OCI-LY7 (cell line): ENCODE data around the gene TMEM209. TPM values are rescaled to one million over a fixed set of nuclear protein-coding genes. Genes with fewer than 3 reads are reported as not detected.

Source experiments
- BruUV-seq: library from RNA; stranded (reverse); fragments of 400-500 nt; replicated peaks from 2 replicates; lab custom pipeline; 2021; lab: Mats Ljungman, UMichigan
- CTCF ChIA-PET: fragments of 300-600 bp; sonication (Branson Sonifier 250); formaldehyde crosslinking; loops from one replicate; lab custom pipeline; 2022; ENCODE audit warnings: antibody characterized with exemption; ENCODE audit not compliant: unreplicated experiment; lab: Charles Lee
- POLR2A ChIA-PET: fragments of 300-600 bp; sonication (Branson Sonifier 250); formaldehyde crosslinking; loops from one replicate; lab custom pipeline; 2022; ENCODE audit warnings: antibody characterized with exemption; lab: Charles Lee
- DNase-seq: peaks from one replicate; pipeline ENCODE4 v3.0.0-alpha.2; 2015; ENCODE audit warnings: low spot score
- H2AFZ ChIP-seq: fragments of 200-600 bp; sonication (generic), shearing (Covaris generic); 2 replicates; pipeline ENCODE4 v1.6.1; 2014; ENCODE audit warnings: mild to moderate bottlenecking, antibody characterized with exemption, low read length, moderate library complexity
- H3K27ac ChIP-seq: fragments of 200-600 bp; sonication (generic); 2 replicates; pipeline ENCODE4 v1.5.1; 2014; ENCODE audit warnings: mixed run types, low read depth, mild to moderate bottlenecking, moderate library complexity, low read length, inconsistent platforms; ENCODE audit not compliant: poor library complexity, severe bottlenecking
- H3K36me3 ChIP-seq: fragments of 200-600 bp; sonication (generic); 2 replicates; pipeline ENCODE4 v1.6.1; 2014; ENCODE audit warnings: mild to moderate bottlenecking, antibody characterized with exemption, low read length, moderate library complexity, mixed read lengths; ENCODE audit not compliant: insufficient read depth
- H3K4me1 ChIP-seq: fragments of 200-600 bp; sonication (generic); 2 replicates; pipeline ENCODE4 v1.5.1; 2014; ENCODE audit warnings: mild to moderate bottlenecking, low read length; ENCODE audit not compliant: insufficient read depth, poor library complexity, severe bottlenecking
- H3K4me2 ChIP-seq: fragments of 200-600 bp; sonication (generic); 2 replicates; pipeline ENCODE4 v1.6.1; 2014; ENCODE audit warnings: mild to moderate bottlenecking, low read length
- H3K4me3 ChIP-seq: fragments of 200-600 bp; sonication (generic); 2 replicates; pipeline ENCODE4 v1.5.1; 2014; ENCODE audit warnings: mild to moderate bottlenecking, low read depth, low read length; ENCODE audit not compliant: poor library complexity, severe bottlenecking
- H3K79me2 ChIP-seq: fragments of 200-600 bp; sonication (generic); 2 replicates; pipeline ENCODE4 v1.6.1; 2016; ENCODE audit warnings: low read depth, mild to moderate bottlenecking, low read length, moderate library complexity, mixed read lengths; ENCODE audit not compliant: insufficient read depth
- H3K9me2 ChIP-seq: fragments of 200-600 bp; sonication (generic); 2 replicates; pipeline ENCODE4 v1.6.1; 2016; ENCODE audit warnings: mild to moderate bottlenecking, low read length, mixed read lengths; ENCODE audit not compliant: insufficient read depth
- H3K9me3 ChIP-seq: fragments of 200-600 bp; sonication (generic); 2 replicates; pipeline ENCODE4 v1.6.1; 2014; ENCODE audit warnings: mild to moderate bottlenecking, mixed run types, low read length, mixed read lengths
- H4K20me1 ChIP-seq: fragments of 200-600 bp; sonication (generic); 2 replicates; pipeline ENCODE4 v1.6.1; 2014; ENCODE audit warnings: mild to moderate bottlenecking, antibody characterized with exemption, low read length, moderate library complexity, mixed read lengths; ENCODE audit not compliant: insufficient read depth
- CTCF ChIP-seq: fragments of 200-600 bp; sonication (generic); conservative IDR thresholded peaks from 2 replicates; pipeline ENCODE4 v1.5.1; 2014; ENCODE audit warnings: mild to moderate bottlenecking, antibody characterized with exemption, low read length, moderate library complexity, mixed read lengths
- EZH2phosphoT487 ChIP-seq: fragments of 200-600 bp; sonication (generic); IDR thresholded peaks from 2 replicates; pipeline ENCODE4 v1.6.1; 2018; ENCODE audit warnings: low read depth, borderline replicate concordance, mild to moderate bottlenecking, mixed run types, antibody characterized with exemption, low read length, moderate library complexity, mixed read lengths
- intact Hi-C: fragments of 100-400 bp; cut with micrococcal nuclease; formaldehyde crosslinking; loops from one replicate; pipeline ENCODE4 v1.10.0; 2022; ENCODE audit not compliant: unreplicated experiment
- total RNA-seq, 2 experiments: library from RNA; depleted of rRNA in 1 of 2; stranded (reverse); fragments of >200 nt in 1 of 2; shearing (Covaris generic) in 1 of 2; gene quantifications; 2 replicates each; pipeline ENCODE4 v1.2.3, GENCODE V29; 2014 to 2022

The TMEM209 gene
- total RNA-seq, 2 experiments from 2014 or later, result 18.1 to 37.9 TPM

GRCh38 chr7:130141884-130142653 lies 63.1 kb downstream of the TMEM209 start:
- intact Hi-C loops, result no loop called here
- Histone ChIP-seq H3K27ac (no peak overlapping the region), H3K9me3 (no peaks in the 10 kb centered on the region), H3K36me3 (peaks cover 8% of the 10 kb centered on the region), H3K79me2 (no peaks in the 10 kb centered on the region), H2AFZ (no peak overlapping the region), H4K20me1 (no peaks in the 10 kb centered on the region), H3K9me2 (no peaks in the 10 kb centered on the region), H3K4me1 (no peaks in the 10 kb centered on the region), H3K4me3 (no peak overlapping the region), H3K4me2 (no peak overlapping the region)
- POLR2A ChIA-PET, result interaction anchor here (1.0 to 1.2 kb wide), 2 partner anchors 8 to 21 kb away, joined by 3 read pairs; no protein-coding TSS in a partner anchor
- DNase-seq, result no peak
- no TSS peak for BruUV-seq
- CTCF ChIA-PET, result no interaction called here
- TF ChIP-seq EZH2phosphoT487 (no peak), CTCF (no peak)

DNA sequence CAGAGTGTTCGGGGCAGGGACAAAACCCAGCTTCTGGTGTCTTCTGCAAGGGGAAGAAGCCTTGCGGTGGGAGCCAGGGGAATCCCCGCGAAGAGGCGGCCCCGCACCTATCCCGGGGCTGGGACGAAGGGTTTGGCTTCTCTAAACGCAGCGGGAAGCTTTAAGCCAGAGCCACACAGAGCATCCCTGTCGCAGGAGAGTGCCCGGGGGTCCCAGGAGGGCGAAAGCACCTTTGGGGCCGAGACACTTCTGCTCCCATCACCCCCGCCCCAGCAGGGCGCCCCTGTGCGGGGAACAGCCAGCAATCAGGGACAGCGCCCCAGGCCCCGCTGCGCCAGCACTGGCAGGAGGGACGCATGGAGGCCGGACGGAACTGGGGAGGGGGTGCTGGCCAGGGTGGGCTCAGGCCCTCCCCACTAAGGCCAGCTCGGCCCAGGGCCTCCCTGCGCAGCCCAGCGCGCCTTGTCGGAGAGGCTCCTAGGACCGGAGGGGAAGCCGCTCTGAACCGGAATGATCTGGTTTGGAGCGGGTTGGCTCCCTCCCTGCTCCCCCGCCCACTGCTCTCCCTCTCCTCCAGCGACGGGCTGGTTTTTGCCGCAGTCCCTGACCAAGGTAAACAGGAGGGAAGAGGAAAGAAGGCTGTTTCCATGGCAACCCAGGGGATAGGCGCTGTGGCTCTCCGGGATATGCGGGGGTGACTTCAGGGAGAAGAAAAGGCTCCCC lies 63.9 kb downstream of the TMEM209 start:
- ChIA-PET CTCF (no interaction called here), POLR2A (interaction anchor here (1.2 kb wide), 1 partner anchor 20 kb away, joined by 3 read pairs; no protein-coding TSS in a partner anchor)
- intact Hi-C loops, result no loop called here
- Histone ChIP-seq H3K27ac (no peak overlapping the region), H2AFZ (no peak overlapping the region), H3K36me3 (peaks cover 16% of the 10 kb centered on the region), H3K4me2 (no peak overlapping the region; the same call in 1 of the 2 replicates), H4K20me1 (no peaks in the 10 kb centered on the region), H3K4me1 (no peaks in the 10 kb centered on the region), H3K4me3 (no peak overlapping the region), H3K9me3 (no peaks in the 10 kb centered on the region), H3K9me2 (no peaks in the 10 kb centered on the region), H3K79me2 (no peaks in the 10 kb centered on the region)
- no peak for DNase-seq
- TF ChIP-seq CTCF (no peak), EZH2phosphoT487 (no peak)
- no TSS peak for BruUV-seq
